Stimulated activated CD8-positive, alpha-beta memory T cell treated with anti-CD3 and anti-CD28 coated beads, Interleukin-12 subunit alpha, Interleukin-12 subunit beta, amount 100 ng/mL, for 1 hour (primary cell): ENCODE data around the gene MRPL38.
"Not testable (repeated sequence)": the region's sequence is repeated elsewhere in the genome, so short reads cannot be mapped to it uniquely, and the experiment has no call there.

Experiments
- DNase-seq: peaks from one replicate; pipeline ENCODE4 v3.0.0-alpha.2; 2020; ENCODE audit warnings: low read depth

The MRPL38 gene

DNA sequence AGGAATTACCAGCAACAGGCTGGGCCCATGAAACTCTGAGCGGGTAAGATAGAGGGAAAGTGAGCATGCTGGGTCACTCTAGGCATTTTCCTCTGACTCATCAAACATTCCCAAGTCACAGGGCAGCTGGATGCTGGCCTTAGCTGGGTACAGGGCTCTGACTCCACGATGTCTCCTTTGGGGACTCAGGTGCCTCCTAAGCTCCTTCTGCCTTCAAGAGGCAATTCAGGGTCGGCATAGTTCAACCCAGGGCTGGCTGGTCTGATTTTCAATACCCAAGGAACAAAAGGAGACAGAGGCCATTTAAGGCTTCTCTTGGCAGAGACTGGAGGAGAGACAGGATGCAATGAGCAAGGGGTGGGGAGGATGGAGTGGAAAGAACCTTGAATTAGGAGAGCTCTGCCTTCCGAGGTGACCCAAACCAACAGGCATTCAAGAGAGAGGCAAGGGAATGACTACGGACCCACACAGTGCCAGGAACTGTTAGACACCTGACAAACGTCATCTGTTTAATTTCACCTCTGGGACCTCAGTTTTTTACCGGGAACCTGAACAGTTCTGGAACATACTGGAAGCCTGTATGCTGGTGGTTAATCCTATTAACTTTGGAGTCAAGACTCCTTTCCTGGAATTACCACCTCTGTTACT, 50.5 kb downstream of the MRPL38 start:
- DNase-seq: no peak

GRCh38 chr17:75853433-75853832, 51.3 kb downstream of the MRPL38 start:
- DNase-seq: no peak

GRCh38 chr17:75851693-75851991, 53.0 kb downstream of the MRPL38 start:
- DNase-seq: not testable (repeated sequence)

DNA sequence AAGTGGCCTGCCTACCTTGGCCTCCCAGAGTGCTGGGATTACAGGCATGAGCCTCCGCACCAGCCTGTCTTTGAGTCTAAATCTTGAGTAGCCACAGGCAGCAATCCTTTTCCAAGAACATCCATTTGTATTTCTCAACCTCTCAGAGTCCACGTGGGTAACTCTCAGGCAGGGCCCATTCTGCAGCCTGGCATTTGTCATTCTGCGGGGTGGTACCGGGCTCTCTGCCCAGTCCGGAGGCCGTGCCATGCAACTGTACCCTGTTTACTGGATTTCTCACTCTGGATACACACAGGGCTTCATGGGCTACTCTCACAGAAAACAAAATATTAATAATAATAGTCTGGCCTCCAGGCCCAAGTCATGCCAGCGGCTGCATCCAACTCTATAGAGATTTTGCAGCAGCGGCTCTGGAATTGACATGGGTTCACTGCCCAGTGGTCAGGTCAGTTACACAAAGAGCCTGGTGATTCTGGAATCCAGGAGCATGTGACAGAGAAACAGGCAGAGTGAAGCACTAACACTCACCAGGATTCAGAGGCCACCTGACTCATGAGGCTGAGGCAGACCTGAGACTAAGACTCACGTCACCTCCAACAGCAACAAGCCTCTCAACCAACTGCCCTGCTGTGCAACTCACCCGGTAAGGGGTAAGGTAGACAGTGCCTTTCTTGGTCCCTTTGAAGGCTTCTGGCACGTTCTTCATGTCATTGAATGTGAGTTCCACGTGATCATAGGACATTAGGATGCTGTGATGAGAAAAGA, 53.6 kb downstream of the MRPL38 start:
- no peak for DNase-seq

DNA sequence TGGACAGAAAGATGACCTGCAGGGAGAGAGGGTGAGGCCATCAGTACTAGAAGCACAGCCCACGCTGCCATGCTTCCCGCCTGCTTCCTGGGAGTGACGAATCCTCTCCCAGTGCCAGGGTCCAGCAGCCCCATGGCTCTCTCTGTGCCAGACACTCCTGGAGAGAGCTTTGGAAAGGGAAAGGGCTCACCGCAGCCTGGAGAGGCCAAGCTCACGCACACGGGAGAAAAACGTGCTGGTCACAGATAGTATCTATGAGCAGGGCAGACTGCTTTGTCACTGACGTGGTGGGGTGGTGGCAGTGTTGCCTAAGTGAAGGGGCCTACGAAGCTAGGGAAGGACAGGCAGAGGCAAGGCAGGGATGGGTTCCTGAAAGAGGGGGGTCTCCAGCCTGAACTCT, 55.0 kb downstream of the MRPL38 start:
- DNase-seq: no peak

- DNase-seq: no peak
These were observed 55.4 kb downstream of the MRPL38 start for GRCh38 chr17:75849279-75849646.
